ENCODE measurements around the gene CBLN4. TPM values are rescaled to one million over a fixed set of nuclear protein-coding genes. Genes with fewer than 3 reads are reported as not detected.

The CBLN4 gene
- total RNA-seq, 1 donor from 2014 or later = not detected

GRCh38 chr20:56017560-56017959 is 12.2 kb upstream of the CBLN4 start:
- Mint-ChIP-seq H3K27me3 (ENCODE audit: unreplicated experiment) (no peaks in the 10 kb centered on the region), H3K36me3 (ENCODE audit: unreplicated experiment) (no peaks in the 10 kb centered on the region), H3K4me3 (ENCODE audit: unreplicated experiment) (no peak overlapping the region), H3K9me3 (ENCODE audit: unreplicated experiment) (peaks cover 6% of the 10 kb centered on the region), H3K4me1 (ENCODE audit: low read depth, unreplicated experiment) (no peaks in the 10 kb centered on the region), H3K27ac (ENCODE audit: unreplicated experiment) (no peak overlapping the region)
- no peak for TF ChIP-seq CTCF (IDR thresholded peaks at IDR 0.05; ENCODE audit: partially characterized antibody, unreplicated experiment)
- no peak for DNase-seq

- Mint-ChIP-seq H3K27ac (ENCODE audit: unreplicated experiment) (no peak overlapping the region), H3K9me3 (ENCODE audit: unreplicated experiment) (peaks cover 5% of the 10 kb centered on the region), H3K27me3 (ENCODE audit: unreplicated experiment) (no peaks in the 10 kb centered on the region), H3K4me3 (ENCODE audit: unreplicated experiment) (no peak overlapping the region), H3K4me1 (ENCODE audit: low read depth, unreplicated experiment) (no peaks in the 10 kb centered on the region), H3K36me3 (ENCODE audit: unreplicated experiment) (no peaks in the 10 kb centered on the region)
- no peak for DNase-seq
- no peak for TF ChIP-seq CTCF (IDR thresholded peaks at IDR 0.05; ENCODE audit: partially characterized antibody, unreplicated experiment)
These were observed 9.7 kb upstream of the CBLN4 start for GRCh38 chr20:56014998-56015397.

GRCh38 chr20:56014151-56014550 is 8.8 kb upstream of the CBLN4 start:
- Mint-ChIP-seq H3K27me3 (ENCODE audit: unreplicated experiment) (no peaks in the 10 kb centered on the region), H3K36me3 (ENCODE audit: unreplicated experiment) (no peaks in the 10 kb centered on the region), H3K4me1 (ENCODE audit: low read depth, unreplicated experiment) (no peaks in the 10 kb centered on the region), H3K27ac (ENCODE audit: unreplicated experiment) (no peak overlapping the region), H3K9me3 (ENCODE audit: unreplicated experiment) (peaks cover 5% of the 10 kb centered on the region), H3K4me3 (ENCODE audit: unreplicated experiment) (no peak overlapping the region)
- no peak for DNase-seq
- no peak for TF ChIP-seq CTCF (IDR thresholded peaks at IDR 0.05; ENCODE audit: partially characterized antibody, unreplicated experiment)

- Mint-ChIP-seq H3K27me3 (ENCODE audit: unreplicated experiment) (peaks cover 5% of the 10 kb centered on the region), H3K36me3 (ENCODE audit: unreplicated experiment) (peaks cover 4% of the 10 kb centered on the region), H3K4me1 (ENCODE audit: low read depth, unreplicated experiment) (no peaks in the 10 kb centered on the region), H3K27ac (ENCODE audit: unreplicated experiment) (no peak overlapping the region), H3K9me3 (ENCODE audit: unreplicated experiment) (peaks cover 10% of the 10 kb centered on the region), H3K4me3 (ENCODE audit: unreplicated experiment) (peak overlapping the region; percentile 79)
- peak; percentile 29 for DNase-seq
- TF ChIP-seq CTCF (IDR thresholded peaks at IDR 0.05; ENCODE audit: partially characterized antibody, unreplicated experiment) = no peak
These were observed 519 bp downstream of the CBLN4 start for GRCh38 chr20:56004611-56005388.

GRCh38 chr20:56004007-56004406 is 1.3 kb downstream of the CBLN4 start:
- no peak for TF ChIP-seq CTCF (IDR thresholded peaks at IDR 0.05; ENCODE audit: partially characterized antibody, unreplicated experiment)
- Mint-ChIP-seq H3K27ac (ENCODE audit: unreplicated experiment) (no peak overlapping the region), H3K4me3 (ENCODE audit: unreplicated experiment) (peak overlapping the region; percentile 79), H3K4me1 (ENCODE audit: low read depth, unreplicated experiment) (no peaks in the 10 kb centered on the region), H3K27me3 (ENCODE audit: unreplicated experiment) (peaks cover 5% of the 10 kb centered on the region), H3K36me3 (ENCODE audit: unreplicated experiment) (peaks cover 4% of the 10 kb centered on the region), H3K9me3 (ENCODE audit: unreplicated experiment) (peaks cover 10% of the 10 kb centered on the region)
- DNase-seq = peak; percentile 40
